Measurements from ENCODE around the gene KRT26. TPM values are rescaled to one million over a fixed set of nuclear protein-coding genes. Genes with fewer than 3 reads are reported as not detected.

Gene KRT26
- total RNA-seq, 1 experiment from 2014 or later: not detected

- CTCF ChIA-PET: no interaction called here
- Mint-ChIP-seq H3K27me3 (ENCODE audit: insufficient read depth, unreplicated experiment) (peaks cover 51% of the 10 kb centered on the region), H3K9me3 (ENCODE audit: unreplicated experiment) (no peaks in the 10 kb centered on the region), H3K27ac (ENCODE audit: low read depth, unreplicated experiment) (no peak overlapping the region), H3K4me3 (ENCODE audit: unreplicated experiment) (no peak overlapping the region), H3K4me1 (ENCODE audit: insufficient read depth, unreplicated experiment) (no peaks in the 10 kb centered on the region), H3K36me3 (ENCODE audit: insufficient read depth, unreplicated experiment) (no peaks in the 10 kb centered on the region)
- POLR2A ChIA-PET: no interaction called here
- DNase-seq (ENCODE audit: unreplicated experiment): peak; percentile 8
- intact Hi-C loops (cut with micrococcal nuclease): no loop called here
- no TSS peak for BruUV-seq (replicated peaks)
- no peak for TF ChIP-seq CTCF (IDR thresholded peaks at IDR 0.05; ENCODE audit: unreplicated experiment)
Observed at GRCh38 chr17:40778461-40778860, 6.5 kb upstream of the KRT26 start.

- no peak for DNase-seq (ENCODE audit: unreplicated experiment)
- no peaks in the 10 kb centered on the region for H3K36me3 Mint-ChIP-seq (ENCODE audit: insufficient read depth, unreplicated experiment)
- H3K27me3 Mint-ChIP-seq (ENCODE audit: insufficient read depth, unreplicated experiment): peaks cover 48% of the 10 kb centered on the region
- no peak for TF ChIP-seq CTCF (IDR thresholded peaks at IDR 0.05; ENCODE audit: unreplicated experiment)
- POLR2A ChIA-PET: interaction anchor here (0.6 to 1.1 kb wide), 2 partner anchors 130 to 147 kb away, joined by 3 to 6 read pairs; partner anchors contain the start of gene SMARCE1
- BruUV-seq (replicated peaks): no TSS peak
- H3K4me3 Mint-ChIP-seq (ENCODE audit: unreplicated experiment): no peak overlapping the region
- intact Hi-C loops (cut with micrococcal nuclease): no loop called here
- no peaks in the 10 kb centered on the region for H3K4me1 Mint-ChIP-seq (ENCODE audit: insufficient read depth, unreplicated experiment)
- CTCF ChIA-PET: interaction anchor here (0.6 kb wide), 2 partner anchors 13 to 334 kb away, joined by 3 to 4 read pairs; no protein-coding TSS in a partner anchor
- no peaks in the 10 kb centered on the region for H3K9me3 Mint-ChIP-seq (ENCODE audit: unreplicated experiment)
- no peak overlapping the region for H3K27ac Mint-ChIP-seq (ENCODE audit: low read depth, unreplicated experiment)
Observed at GRCh38 chr17:40777971-40778370, 6.0 kb upstream of the KRT26 start.

- no peaks in the 10 kb centered on the region for H3K4me1 Mint-ChIP-seq (ENCODE audit: insufficient read depth, unreplicated experiment)
- POLR2A ChIA-PET: interaction anchor here (0.6 to 1.1 kb wide), 2 partner anchors 129 to 146 kb away, joined by 3 to 6 read pairs; partner anchors contain the start of gene SMARCE1
- H3K9me3 Mint-ChIP-seq (ENCODE audit: unreplicated experiment): no peaks in the 10 kb centered on the region
- CTCF ChIA-PET: interaction anchor here (0.6 kb wide), 3 partner anchors 14 to 334 kb away, joined by 3 to 4 read pairs (median 3); no protein-coding TSS in a partner anchor
- no peak for TF ChIP-seq CTCF (IDR thresholded peaks at IDR 0.05; ENCODE audit: unreplicated experiment)
- H3K4me3 Mint-ChIP-seq (ENCODE audit: unreplicated experiment): no peak overlapping the region
- H3K36me3 Mint-ChIP-seq (ENCODE audit: insufficient read depth, unreplicated experiment): no peaks in the 10 kb centered on the region
- DNase-seq (ENCODE audit: unreplicated experiment): no peak
- H3K27me3 Mint-ChIP-seq (ENCODE audit: insufficient read depth, unreplicated experiment): peaks cover 50% of the 10 kb centered on the region
- intact Hi-C loops (cut with micrococcal nuclease): no loop called here
- H3K27ac Mint-ChIP-seq (ENCODE audit: low read depth, unreplicated experiment): no peak overlapping the region
- BruUV-seq (replicated peaks): no TSS peak
Observed at GRCh38 chr17:40777459-40777858, 5.5 kb upstream of the KRT26 start.

GRCh38 chr17:40775945-40776344 is 3.9 kb upstream of the KRT26 start:
- ChIA-PET CTCF (interaction anchor here (0.7 to 1.5 kb wide), 2 partner anchors 16 to 222 kb away, joined by 3 to 6 read pairs; no protein-coding TSS in a partner anchor), POLR2A (interaction anchor here (0.6 kb wide), 1 partner anchor 10 kb away, joined by 3 read pairs; no protein-coding TSS in a partner anchor)
- H3K36me3 Mint-ChIP-seq (ENCODE audit: insufficient read depth, unreplicated experiment): no peaks in the 10 kb centered on the region
- intact Hi-C loops (cut with micrococcal nuclease): no loop called here
- no TSS peak for BruUV-seq (replicated peaks)
- no peak overlapping the region for H3K4me3 Mint-ChIP-seq (ENCODE audit: unreplicated experiment)
- H3K9me3 Mint-ChIP-seq (ENCODE audit: unreplicated experiment): no peaks in the 10 kb centered on the region
- H3K27ac Mint-ChIP-seq (ENCODE audit: low read depth, unreplicated experiment): no peak overlapping the region
- peaks cover 64% of the 10 kb centered on the region for H3K27me3 Mint-ChIP-seq (ENCODE audit: insufficient read depth, unreplicated experiment)
- DNase-seq (ENCODE audit: unreplicated experiment): no peak
- no peaks in the 10 kb centered on the region for H3K4me1 Mint-ChIP-seq (ENCODE audit: insufficient read depth, unreplicated experiment)
- TF ChIP-seq CTCF (IDR thresholded peaks at IDR 0.05; ENCODE audit: unreplicated experiment): no peak

All from MCF 10A (cell line).